ENCODE results near the gene H2AZ2. TPM values are rescaled to one million over a fixed set of nuclear protein-coding genes. Genes with fewer than 3 reads are reported as not detected.
"Not testable (repeated sequence)": the region's sequence is repeated elsewhere in the genome, so short reads cannot be mapped to it uniquely, and the experiment has no call there.

Gene H2AZ2
- total RNA-seq, 2 donors from 2014 or later: 46.5 to 59.9 TPM

DNA sequence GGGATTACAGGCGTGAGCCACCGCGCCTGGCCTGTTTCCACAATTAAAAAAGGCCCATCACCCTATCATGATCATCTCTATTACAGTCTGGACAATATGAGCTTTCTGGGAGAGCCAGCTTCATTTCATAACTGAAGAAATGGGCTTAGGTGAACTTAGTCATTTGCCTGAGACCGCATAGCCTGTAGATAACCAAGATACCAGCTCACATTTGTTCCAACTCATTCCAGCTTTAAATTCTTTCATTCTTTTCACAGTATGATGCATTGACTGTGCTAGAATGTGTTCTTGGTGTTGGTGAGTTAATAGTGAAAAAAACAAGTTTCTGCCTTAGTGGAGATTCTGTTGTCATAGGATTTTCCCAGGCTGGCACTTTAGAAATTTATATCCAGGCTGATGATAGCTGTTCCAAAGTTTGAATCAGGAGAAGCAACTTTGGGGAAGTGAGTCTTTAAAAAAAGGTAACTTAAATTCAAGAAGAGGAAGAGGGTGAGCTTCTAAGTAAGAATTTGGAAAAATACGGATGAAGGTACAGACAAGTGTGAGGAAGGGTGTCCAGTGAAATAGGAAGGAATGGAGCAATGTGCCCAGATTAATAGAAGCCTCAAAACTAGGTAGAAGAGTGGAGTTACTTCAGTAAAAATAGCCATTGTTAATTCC lies 2.1 kb upstream of the H2AZ2 start:
- H3K27me3 ChIP-seq: no peaks in the 10 kb centered on the region
- no peak overlapping the region for H3K27ac ChIP-seq
- TF ChIP-seq POLR2A (IDR thresholded peaks at IDR 0.05): no peak
- no peak for TF ChIP-seq CTCF (IDR thresholded peaks at IDR 0.05)
- DNase-seq: no peak
- H3K4me3 ChIP-seq: no peak overlapping the region
- no peaks in the 10 kb centered on the region for H3K36me3 ChIP-seq (replicated peaks in 1 of 2; ENCODE audit: insufficient read depth in 1 of 2, low read depth in 2 of 2)
- peaks cover 15% of the 10 kb centered on the region for H3K4me1 ChIP-seq
- no peaks in the 10 kb centered on the region for H3K9me3 ChIP-seq
- intact Hi-C loops (cut with DNase I): loop anchor here (10.0 kb wide), 2 partner anchors 255 to 285 kb away; no protein-coding TSS in a partner anchor
- WGBS, 2 donors: 71 to 83% methylated on average over 5 of the region's 5 CpGs
- ATAC-seq: no peak

DNA sequence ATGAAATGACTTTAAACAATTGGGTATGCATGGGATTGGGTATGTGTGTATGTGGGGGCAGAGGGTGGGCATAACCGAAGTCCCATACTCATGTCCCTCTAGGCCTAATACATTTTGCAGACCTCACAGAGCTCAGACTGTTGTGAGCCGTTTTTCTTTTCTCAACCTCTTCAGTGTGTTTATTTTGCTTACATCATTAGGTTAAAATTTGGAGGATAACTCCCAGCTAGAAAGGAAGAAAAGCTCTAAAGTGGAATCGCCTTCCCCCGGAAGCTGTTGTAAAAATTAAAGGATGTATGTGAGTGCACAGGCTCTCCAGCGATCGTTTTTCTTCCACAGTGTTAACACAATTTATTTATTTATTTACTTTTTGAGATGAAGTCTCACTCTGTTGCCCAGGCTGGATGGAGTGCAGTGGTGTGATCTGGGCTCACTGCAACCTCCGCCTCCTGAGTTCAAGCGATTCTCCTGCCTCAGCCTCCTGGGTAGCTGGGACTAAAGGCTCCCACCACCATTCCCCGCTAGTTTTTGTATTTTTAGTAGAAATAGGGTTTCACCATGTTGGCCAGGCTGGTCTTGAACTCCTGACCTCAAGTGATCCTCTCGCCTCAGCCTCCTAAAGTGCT lies 1.5 kb upstream of the H2AZ2 start:
- intact Hi-C loops (cut with DNase I): no loop called here
- no peak for DNase-seq
- Histone ChIP-seq H3K4me1 (peaks cover 15% of the 10 kb centered on the region), H3K4me3 (no peak overlapping the region), H3K9me3 (no peaks in the 10 kb centered on the region), H3K27ac (peak overlapping the region in 1 of 4 donors; percentile 95), H3K27me3 (no peaks in the 10 kb centered on the region), H3K36me3 (replicated peaks in 1 of 2; ENCODE audit: insufficient read depth in 1 of 2, low read depth in 2 of 2) (no peaks in the 10 kb centered on the region)
- ATAC-seq: no peak
- WGBS, 2 donors: 68 to 75% methylated on average over 10 of the region's 10 CpGs
- no peak for TF ChIP-seq CTCF (IDR thresholded peaks at IDR 0.05)
- no peak for TF ChIP-seq POLR2A (IDR thresholded peaks at IDR 0.05)

GRCh38 chr7:44847509-44847919 lies 373 bp downstream of the H2AZ2 start:
- Histone ChIP-seq H3K27me3 (no peaks in the 10 kb centered on the region), H3K27ac (peak overlapping the region; percentile 95 to 99 (median 96)), H3K4me1 (peaks cover 25% of the 10 kb centered on the region), H3K4me3 (peak overlapping the region; percentile 46 to 63), H3K9me3 (no peaks in the 10 kb centered on the region), H3K36me3 (replicated peaks in 1 of 2; ENCODE audit: insufficient read depth in 1 of 2, low read depth in 2 of 2) (no peaks in the 10 kb centered on the region)
- intact Hi-C loops (cut with DNase I): no loop called here
- TF ChIP-seq POLR2A (IDR thresholded peaks at IDR 0.05) (peak in 2 of 3 donors; percentile 61 to 70), CTCF (IDR thresholded peaks at IDR 0.05) (peak; percentile 68 to 93 (median 87))
- DNase-seq (peak; percentile 83 to 88 (median 86)), ATAC-seq (peak; percentile 75)
- WGBS, 2 donors: 0% methylated on average over 4 to 30 of the region's 36 CpGs

DNA sequence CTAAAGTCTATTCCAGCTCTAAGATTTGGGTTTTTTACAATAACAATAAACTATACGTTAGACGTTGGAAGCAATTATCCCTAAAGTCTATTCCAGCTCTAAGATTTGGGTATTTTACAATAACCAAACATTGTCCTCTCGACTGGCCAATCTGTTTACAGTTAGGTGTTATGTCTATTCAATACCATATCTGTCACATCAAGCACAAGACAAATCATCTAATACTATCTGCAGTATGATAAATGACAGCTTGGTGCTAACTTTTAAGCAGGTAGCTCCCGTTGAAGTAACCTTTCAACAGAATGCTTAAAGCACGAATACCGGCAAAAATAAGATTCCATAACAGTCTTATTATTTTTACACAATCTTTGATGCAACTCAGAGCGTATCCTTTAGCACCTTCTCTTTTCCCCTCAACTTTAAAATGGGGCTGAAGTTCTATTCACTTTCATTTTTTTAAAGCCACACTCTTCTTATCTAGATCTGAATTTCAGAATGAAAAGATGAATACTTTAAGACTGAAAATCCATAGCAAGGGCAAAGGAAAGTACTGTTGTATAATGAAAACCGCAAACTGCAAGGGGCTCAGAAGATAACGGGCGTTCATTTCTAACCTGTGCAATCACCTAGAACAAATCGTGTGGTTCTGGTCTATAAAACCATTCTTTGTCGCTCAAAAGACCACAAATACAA lies 925 bp downstream of the H2AZ2 start:
- peak overlapping the region; percentile 46 to 63 for H3K4me3 ChIP-seq
- H3K9me3 ChIP-seq: no peaks in the 10 kb centered on the region
- no peaks in the 10 kb centered on the region for H3K27me3 ChIP-seq
- 0 to 1% methylated on average over 12 of the region's 12 CpGs for WGBS, 2 donors
- TF ChIP-seq CTCF (IDR thresholded peaks at IDR 0.05) (no peak), POLR2A (IDR thresholded peaks at IDR 0.05) (no peak)
- no peak for ATAC-seq
- H3K36me3 ChIP-seq (replicated peaks in 1 of 2; ENCODE audit: insufficient read depth in 1 of 2, low read depth in 2 of 2): no peaks in the 10 kb centered on the region
- intact Hi-C loops (cut with DNase I): no loop called here
- H3K27ac ChIP-seq: peak overlapping the region; percentile 95 to 99 (median 96)
- DNase-seq: no peak
- peaks cover 28% of the 10 kb centered on the region for H3K4me1 ChIP-seq

DNA sequence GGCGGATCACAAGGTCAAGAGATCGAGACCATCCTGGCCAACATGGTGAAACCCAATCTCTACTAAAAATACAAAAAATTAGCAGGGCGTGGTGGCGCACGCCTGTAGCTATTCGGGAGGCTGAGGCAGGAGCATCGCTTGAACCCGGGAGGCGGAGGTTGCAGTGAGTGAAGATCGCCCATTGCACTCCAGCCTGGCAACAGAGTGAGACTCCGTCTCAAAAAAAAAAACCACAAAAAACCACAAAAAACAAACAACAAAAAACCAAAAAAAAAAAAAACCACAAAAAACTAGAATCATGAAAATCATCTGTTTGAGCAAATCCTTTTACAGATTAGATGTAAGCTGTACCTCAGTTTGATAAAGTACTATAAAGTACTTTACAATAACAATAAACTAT lies 1.5 kb downstream of the H2AZ2 start:
- DNase-seq; H3K36me3 ChIP-seq (replicated peaks in 1 of 2; ENCODE audit: insufficient read depth in 1 of 2, low read depth in 2 of 2); ATAC-seq; intact Hi-C loops (cut with DNase I); H3K9me3 ChIP-seq; H3K27me3 ChIP-seq: not testable (repeated sequence)
- Histone ChIP-seq H3K27ac (peak overlapping the region in 3 of 4 donors; percentile 95 to 99 (median 95)), H3K4me1 (peaks cover 33% of the 10 kb centered on the region), H3K4me3 (peak overlapping the region in 1 of 2 donors; percentile 63)
- WGBS, 2 donors: 40 to 54% methylated on average over 11 of the region's 11 CpGs

All from body of pancreas (tissue), 4 donors.